ENCODE measurements around the gene GNL3.
A peak's percentile ranks its signal among the peaks of the same experiment; 100 is the strongest.
"Not testable (repeated sequence)": the region's sequence is repeated elsewhere in the genome, so short reads cannot be mapped to it uniquely, and the experiment has no call there.

Gene GNL3

DNA sequence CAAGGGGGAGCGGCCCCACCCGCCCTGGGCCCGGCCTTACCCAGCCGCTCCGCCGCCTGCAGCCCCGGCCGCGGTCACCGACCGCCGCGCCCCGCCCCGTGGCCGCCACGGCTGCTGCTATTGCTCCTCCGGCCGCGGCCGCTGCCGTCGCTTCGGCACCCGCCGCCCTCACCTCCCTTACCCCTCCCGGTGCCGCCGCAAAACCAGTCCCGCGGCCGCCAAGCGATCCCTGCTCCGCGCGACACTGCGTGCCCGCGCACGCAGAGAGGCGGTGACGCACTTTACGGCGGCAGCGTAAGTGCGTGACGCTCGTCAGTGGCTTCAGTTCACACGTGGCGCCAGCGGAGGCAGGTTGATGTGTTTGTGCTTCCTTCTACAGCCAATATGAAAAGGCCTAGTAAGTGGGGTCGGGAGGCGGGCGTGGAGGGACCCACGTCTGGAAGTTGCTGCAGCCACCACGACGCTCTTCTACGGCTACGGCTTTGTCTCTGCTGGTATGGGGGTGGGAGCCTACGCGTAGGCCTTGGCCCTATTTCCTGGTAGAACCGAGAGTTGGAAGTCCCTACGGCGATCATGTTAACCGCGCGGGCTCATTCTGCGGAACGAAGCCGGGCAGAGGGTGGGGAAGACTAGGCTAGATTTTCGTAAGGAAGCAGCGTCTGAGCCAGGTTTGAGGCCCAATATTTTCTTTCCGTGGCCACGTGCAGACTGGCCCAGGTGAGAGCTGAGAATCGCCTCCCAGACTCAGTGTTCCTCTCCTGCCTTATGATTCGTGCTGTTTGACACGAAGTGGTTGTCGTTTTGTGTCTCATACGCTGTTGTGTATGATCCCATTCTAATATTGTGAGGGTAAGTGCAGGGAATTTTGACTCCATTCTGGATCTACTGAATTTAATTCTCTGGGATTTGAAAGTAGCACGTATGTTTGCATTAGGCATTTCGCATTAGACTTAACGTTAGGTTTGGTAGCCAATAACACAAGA, at the start of gene GNL3, which contains the start of gene PBRM1:
GNL3 (plus strand) TSS at position 324 of the 983 bp plus-strand sequence; CDS start at position 385, 61 bp downstream.
PBRM1 (minus strand) TSS at position 205 of the 983 bp plus-strand sequence.
- DNase-seq (ENCODE audit: low read depth in 2 of 3, low spot score in 2 of 3) = peak; percentile 74 to 91 (median 79)

DNA sequence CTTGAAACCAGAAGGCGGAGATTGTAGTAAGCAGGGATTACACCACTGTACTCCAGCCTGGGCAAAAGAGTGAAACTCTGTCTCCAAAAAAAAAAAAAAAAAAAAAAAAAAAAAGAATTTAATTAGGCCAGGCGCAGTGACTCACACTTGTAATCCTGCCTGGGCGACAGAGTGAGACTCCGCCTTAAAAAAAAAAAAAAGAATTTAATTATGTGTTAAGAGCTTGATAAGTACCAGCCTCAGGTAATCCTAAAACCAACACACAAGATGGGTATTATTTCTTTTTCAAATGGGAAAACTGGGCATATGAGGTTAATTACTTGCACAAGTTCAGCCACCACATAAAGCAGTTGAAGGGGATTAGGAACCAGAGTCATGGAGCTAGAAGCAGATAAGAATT, 49.2 kb upstream of the GNL3 start:
- no peak for DNase-seq (ENCODE audit: low read depth in 2 of 3, low spot score in 2 of 3)

GRCh38 chr3:52645549-52645948, 40.3 kb upstream of the GNL3 start:
- no peak for DNase-seq (ENCODE audit: low read depth in 2 of 3, low spot score in 2 of 3)

DNA sequence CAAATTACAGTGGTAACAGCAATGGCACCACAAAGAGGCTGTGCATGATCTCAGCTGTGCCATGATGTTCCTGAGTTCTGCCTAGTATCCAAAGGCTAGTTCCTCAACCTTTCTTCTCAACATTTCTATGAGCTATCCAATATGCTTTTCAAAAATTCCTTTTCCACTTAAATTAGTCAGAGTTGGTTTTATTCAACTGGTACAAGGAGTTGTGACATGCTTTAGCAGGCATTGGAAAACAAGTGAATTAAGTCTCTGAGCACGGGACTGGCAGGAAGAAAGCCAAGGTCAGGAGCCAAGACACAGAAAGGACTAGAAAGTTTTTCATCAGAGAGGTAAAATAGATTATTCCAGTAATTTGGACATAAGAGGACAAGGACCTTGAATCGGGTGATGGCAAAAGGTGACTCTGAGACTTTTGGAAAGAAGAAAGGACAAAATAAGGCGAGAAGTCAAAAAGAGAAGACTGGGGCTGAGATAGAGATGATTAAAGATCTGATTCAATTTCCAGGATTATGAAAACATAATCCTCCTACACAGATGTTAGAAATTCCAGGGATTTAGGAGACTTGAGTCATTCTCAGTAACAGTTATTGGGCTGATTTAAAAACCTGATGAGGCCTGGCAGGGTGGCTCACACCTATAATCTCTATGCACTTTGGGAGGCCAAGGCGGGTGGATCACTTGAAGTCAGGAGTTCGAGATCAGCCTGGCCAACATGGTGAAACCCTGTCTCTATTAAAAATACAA, 36.2 kb upstream of the GNL3 start:
- DNase-seq (ENCODE audit: low read depth in 2 of 3, low spot score in 2 of 3) = no peak

DNA sequence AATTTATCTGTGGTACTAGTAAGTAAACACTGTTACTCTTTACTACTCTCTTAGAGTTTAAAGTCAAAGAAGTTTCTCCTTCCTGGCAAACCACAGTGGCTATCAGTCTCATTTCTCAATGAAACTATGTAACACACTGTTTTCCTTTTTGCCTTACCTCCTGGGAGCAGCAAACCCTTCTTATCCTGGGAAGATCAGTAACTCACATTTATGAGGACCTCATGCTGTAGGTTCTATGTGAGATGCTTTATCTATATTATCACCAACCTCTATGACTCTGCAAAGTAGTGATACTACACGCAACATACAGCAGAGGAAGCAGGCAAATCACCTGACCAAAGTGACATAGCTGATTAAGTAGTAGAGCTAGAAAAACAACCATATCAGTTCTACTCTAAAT, 35.4 kb upstream of the GNL3 start:
- DNase-seq (ENCODE audit: low read depth in 2 of 3, low spot score in 2 of 3) = no peak

DNA sequence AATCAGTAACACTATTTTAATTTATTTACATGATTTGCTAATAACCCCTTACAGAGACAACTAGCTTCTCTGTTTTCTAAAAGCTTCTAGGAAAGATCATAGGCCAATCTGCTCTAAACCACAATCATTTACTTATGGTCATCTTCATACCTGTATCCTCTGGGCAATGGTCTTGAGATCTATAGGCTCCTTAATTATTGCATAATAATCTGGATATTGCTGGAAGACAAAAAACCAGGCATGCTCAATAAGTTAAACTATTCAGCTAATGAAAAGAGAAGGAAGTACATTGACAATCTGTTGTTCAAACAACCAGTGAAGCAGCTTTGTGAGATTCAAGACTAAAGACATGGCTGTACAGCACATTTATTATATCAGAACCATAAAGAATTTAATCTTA, 34.2 kb upstream of the GNL3 start:
- no peak for DNase-seq (ENCODE audit: low read depth in 2 of 3, low spot score in 2 of 3)

GRCh38 chr3:52655895-52656294, 29.9 kb upstream of the GNL3 start:
- DNase-seq (ENCODE audit: low read depth in 2 of 3, low spot score in 2 of 3) = no peak

GRCh38 chr3:52660046-52660445, 25.8 kb upstream of the GNL3 start:
- no peak for DNase-seq (ENCODE audit: low read depth in 2 of 3, low spot score in 2 of 3)

- no peak for DNase-seq (ENCODE audit: low read depth in 2 of 3, low spot score in 2 of 3)
Measured at GRCh38 chr3:52663098-52663497, 22.7 kb upstream of the GNL3 start.

DNA sequence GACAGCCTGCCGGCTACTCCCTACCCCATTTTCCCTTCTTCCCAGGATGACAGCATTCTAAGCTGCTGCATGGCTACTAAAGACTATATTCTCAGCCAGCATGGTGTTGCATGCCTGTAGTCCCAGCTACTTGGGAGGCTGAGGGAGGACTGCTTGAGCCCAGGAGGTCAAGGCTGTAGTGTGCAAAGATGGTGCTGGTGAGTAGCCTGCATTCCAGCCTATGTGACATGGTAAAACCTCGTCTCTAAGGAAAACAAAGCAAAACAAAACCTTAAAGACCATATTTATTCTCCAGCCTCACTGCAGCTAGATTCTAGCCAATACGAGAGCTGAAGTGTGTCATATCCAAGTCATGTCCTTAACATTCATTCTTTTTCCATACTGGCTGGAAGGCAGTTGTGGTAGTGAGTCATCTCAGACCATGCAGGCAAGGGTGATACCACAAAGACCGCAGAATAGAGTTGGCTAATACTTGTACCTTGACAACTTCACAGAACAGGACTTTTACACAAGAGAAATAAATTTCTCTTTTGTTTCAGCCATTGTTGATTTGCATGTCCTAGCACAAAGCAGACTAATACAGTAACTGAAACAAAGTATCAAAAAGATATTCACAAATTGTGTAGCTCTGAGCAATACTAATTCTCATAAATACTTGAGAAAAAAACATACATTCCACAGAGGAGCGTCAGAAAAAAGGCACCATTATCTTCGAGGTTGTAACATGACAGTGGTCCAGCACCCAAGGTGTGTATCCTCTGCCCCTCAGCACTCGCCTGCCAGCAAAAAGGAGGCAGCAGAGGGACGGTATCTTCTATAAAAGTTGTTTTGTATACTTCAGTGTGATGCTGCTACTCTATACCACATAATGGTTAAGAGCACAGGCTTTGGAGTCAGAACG, 15.0 kb upstream of the GNL3 start:
- no peak for DNase-seq (ENCODE audit: low read depth in 2 of 3, low spot score in 2 of 3)

DNA sequence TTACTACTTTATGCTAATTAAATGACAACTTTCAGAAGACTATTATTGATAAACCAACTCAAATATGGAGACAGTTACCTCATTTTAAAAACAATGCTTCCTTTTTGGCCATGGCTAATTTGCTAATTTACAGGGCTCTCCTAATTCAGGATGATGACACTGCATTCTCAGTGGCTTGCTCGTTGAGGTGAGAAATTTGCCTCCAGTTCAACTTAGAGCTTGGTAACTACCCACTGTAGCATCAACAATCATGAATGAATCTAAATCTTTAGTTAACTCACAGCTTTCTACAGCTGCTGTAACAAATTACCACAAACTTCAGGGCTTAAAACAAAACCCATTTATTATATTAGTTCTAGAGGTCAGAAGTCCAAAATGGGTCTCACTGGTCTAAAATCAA, 14.2 kb upstream of the GNL3 start:
- no peak for DNase-seq (ENCODE audit: low read depth in 2 of 3, low spot score in 2 of 3)

DNA sequence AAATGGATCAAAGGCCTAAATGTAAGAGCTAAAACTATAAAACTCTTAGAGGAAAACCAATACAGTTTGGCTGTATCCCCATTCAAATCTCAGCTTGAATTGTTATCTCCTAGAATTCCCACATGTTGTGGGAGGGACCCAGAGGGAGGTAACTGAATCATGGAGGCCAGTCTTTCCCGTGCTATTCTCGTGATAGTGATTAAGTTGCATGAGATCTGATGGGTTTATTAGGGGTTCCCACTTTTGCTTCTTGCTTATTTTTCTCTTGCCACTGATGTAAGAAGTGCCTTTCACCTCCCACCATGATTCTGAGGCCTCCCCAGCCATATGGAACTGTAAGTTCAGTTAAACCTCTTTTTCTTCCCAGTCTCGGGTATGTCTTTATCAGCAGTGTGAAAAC, 9.6 kb upstream of the GNL3 start:
- DNase-seq (ENCODE audit: low read depth in 2 of 3, low spot score in 2 of 3) = not testable (repeated sequence)

DNA sequence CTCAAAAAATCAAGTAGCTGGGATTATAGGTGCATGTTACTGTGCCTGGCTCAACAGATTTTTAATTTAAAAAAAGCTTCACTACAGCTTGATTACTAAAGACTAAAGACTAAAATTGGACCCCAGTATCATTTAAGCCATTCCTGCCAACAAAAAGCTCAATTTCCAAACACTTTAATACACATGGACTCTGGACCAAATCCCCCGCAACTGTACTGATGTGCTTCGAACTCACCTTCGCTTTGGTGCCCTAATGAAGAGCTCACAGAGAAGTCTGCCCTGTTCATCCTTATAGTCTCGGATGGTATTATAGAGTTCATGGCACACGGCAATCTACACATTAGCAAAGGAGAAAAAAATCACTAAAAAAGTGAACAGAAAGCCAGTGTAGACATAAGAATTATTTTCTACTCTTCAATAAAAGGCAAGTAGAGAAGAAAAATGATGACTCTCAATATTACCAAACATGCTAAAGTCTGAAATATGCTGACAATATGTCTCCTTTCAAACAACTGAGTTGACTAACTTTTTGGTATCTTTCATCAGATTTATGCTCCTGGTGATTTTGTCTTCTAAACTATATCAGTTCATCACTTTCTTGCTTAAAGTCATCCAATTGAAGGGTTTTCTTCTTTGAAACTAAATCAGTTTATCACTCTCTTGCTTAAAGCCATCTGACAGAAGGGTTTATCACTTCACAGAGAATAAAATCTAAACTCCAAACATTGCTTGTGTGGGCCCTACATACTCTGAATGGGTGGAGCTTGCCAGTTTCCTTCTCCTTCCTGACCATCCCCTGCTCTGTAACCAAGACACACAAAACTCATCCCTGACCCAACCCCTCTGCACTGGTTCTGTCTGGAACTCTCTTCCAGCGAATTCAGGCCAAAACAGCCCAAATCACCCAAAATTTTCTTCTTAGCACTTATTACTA, 7.3 kb upstream of the GNL3 start:
- no peak for DNase-seq (ENCODE audit: low read depth in 2 of 3, low spot score in 2 of 3)

- DNase-seq (ENCODE audit: low read depth in 2 of 3, low spot score in 2 of 3) = no peak
Measured at GRCh38 chr3:52679199-52679538, 6.7 kb upstream of the GNL3 start.

GRCh38 chr3:52679811-52680210, 6.0 kb upstream of the GNL3 start:
- no peak for DNase-seq (ENCODE audit: low read depth in 2 of 3, low spot score in 2 of 3)

GRCh38 chr3:52681596-52681995, 4.2 kb upstream of the GNL3 start:
- DNase-seq (ENCODE audit: low read depth in 2 of 3, low spot score in 2 of 3) = no peak

GRCh38 chr3:52682016-52682415, 3.8 kb upstream of the GNL3 start:
- DNase-seq (ENCODE audit: low read depth in 2 of 3, low spot score in 2 of 3) = no peak

GRCh38 chr3:52683611-52684010, 2.2 kb upstream of the GNL3 start:
- DNase-seq (ENCODE audit: low read depth in 2 of 3, low spot score in 2 of 3) = no peak

DNA sequence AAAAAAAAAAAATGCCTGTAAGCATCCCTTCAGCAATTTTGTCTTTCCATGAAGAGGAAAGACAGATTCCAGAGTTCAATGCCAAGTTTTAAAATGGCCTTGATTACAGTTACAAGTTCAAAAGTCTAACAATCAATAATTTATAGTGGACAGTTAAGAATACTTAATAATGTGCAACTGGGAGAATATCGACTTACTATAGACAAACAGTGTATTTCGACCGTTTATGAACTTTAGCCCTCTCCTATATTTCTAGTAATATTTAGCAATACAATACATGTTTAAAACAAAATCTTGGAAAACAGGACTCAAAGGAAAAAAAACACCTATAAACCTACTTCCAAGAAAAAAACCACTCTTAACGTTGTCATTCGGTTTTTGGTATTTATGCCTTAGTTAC, 1.6 kb upstream of the GNL3 start:
- no peak for DNase-seq (ENCODE audit: low read depth in 2 of 3, low spot score in 2 of 3)

- peak; percentile 48 to 77 (median 69) for DNase-seq (ENCODE audit: low read depth in 2 of 3, low spot score in 2 of 3)
Measured at GRCh38 chr3:52685285-52685708, 535 bp upstream of the GNL3 start.
